ENCODE measurements around the gene CBY3. TPM values are rescaled to one million over a fixed set of nuclear protein-coding genes. Genes with fewer than 3 reads are reported as not detected.
"Not testable (repeated sequence)": the region's sequence is repeated elsewhere in the genome, so short reads cannot be mapped to it uniquely, and the experiment has no call there.

Gene CBY3
- total RNA-seq, 1 donor from 2014 or later = not detected

DNA sequence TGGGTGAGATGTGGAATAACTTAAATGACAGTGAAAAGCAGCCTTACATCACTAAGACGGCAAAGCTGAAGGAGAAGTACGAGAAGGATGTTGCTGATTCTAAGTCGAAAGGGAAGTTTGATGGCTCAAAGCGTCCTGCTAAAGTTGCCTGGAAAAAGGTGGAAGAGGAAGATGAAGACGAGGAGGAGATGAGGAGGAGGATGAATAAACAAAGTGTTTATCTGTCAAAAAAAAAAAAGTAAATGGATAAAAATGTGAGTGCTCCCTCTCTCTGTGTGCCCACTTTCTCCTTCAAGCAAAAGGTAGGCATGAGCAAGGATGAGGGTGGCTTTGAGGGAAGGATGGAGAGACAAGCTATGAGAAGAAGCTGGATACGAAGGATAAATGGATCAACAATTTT lies 13.7 kb upstream of the CBY3 start:
- TF ChIP-seq, protein P1, sequence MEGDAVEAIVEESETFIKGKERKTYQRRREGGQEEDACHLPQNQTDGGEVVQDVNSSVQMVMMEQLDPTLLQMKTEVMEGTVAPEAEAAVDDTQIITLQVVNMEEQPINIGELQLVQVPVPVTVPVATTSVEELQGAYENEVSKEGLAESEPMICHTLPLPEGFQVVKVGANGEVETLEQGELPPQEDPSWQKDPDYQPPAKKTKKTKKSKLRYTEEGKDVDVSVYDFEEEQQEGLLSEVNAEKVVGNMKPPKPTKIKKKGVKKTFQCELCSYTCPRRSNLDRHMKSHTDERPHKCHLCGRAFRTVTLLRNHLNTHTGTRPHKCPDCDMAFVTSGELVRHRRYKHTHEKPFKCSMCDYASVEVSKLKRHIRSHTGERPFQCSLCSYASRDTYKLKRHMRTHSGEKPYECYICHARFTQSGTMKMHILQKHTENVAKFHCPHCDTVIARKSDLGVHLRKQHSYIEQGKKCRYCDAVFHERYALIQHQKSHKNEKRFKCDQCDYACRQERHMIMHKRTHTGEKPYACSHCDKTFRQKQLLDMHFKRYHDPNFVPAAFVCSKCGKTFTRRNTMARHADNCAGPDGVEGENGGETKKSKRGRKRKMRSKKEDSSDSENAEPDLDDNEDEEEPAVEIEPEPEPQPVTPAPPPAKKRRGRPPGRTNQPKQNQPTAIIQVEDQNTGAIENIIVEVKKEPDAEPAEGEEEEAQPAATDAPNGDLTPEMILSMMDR (IDR thresholded peaks at IDR 0.05; ENCODE audit: partially characterized antibody, unreplicated experiment) = no peak
- H3K36me3 Mint-ChIP-seq (ENCODE audit: unreplicated experiment) = no peaks in the 10 kb centered on the region
- peaks cover 3% of the 10 kb centered on the region for H3K9me3 Mint-ChIP-seq (ENCODE audit: unreplicated experiment)
- no peak for DNase-seq
- no peaks in the 10 kb centered on the region for H3K4me1 Mint-ChIP-seq (ENCODE audit: low read depth, unreplicated experiment)
- H3K27ac Mint-ChIP-seq (ENCODE audit: unreplicated experiment) = no peak overlapping the region
- H3K27me3 Mint-ChIP-seq (ENCODE audit: unreplicated experiment) = peaks cover 4% of the 10 kb centered on the region
- H3K4me3 Mint-ChIP-seq (ENCODE audit: unreplicated experiment) = no peak overlapping the region

DNA sequence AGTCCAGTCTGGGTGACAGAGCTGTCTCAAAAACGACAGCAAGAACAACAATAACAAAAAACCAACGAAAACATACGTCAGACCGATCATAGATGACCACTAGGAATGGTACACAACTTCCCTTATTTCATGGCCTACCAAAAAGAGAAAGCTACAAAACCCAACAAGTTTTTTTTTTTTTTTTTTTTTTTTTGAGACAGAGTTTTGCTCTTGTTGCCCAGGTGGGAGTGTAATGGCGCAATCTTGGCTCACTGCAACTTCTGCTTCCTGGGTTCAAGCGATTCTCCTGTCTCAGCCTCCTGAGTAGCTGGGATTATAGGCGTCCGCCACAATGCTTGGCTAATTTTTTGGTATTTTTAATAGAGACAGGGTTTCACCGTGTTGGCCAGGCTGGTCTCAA lies 8.4 kb upstream of the CBY3 start:
- H3K4me1 Mint-ChIP-seq (ENCODE audit: low read depth, unreplicated experiment); H3K9me3 Mint-ChIP-seq (ENCODE audit: unreplicated experiment); DNase-seq: not testable (repeated sequence)

DNA sequence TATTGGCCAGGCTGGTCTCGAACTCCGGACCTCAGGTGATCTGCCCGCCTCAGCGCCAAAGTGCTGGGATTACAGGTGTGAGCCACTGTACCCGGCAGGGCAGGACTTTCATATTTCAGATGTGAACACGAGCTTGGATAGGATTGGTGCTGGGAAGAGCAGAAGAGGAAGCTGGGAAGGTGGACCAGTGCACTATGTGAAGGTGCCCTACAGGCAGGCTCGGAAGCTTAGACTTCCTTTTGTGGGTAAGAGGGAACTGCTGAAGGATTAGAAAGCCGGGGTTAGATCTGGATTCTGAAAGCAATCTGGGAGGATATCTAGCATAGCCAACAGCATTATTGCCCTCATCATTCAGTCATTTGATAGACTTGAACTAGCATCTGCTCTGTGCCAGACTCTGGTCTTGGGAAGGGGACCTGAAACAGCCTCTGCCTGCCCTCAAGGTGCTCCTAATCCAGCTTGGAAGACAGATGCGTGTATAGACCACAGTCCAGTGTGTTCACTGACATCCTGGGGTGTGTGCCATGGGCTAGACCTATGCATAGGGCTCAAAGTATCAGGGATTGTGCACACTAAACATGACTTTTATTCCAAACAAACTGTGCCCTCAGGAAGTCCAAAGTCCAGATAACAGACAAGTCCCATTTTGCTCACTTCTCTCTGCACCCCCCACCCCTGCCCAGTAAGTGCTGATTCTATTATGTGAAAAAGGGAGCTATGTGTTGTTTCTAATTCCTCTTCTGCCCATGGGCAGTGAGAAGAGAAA lies 637 bp downstream of the CBY3 start:
- Mint-ChIP-seq H3K9me3 (ENCODE audit: unreplicated experiment) (peaks cover 4% of the 10 kb centered on the region), H3K27me3 (ENCODE audit: unreplicated experiment) (peaks cover 3% of the 10 kb centered on the region), H3K36me3 (ENCODE audit: unreplicated experiment) (no peaks in the 10 kb centered on the region), H3K4me3 (ENCODE audit: unreplicated experiment) (no peak overlapping the region), H3K27ac (ENCODE audit: unreplicated experiment) (no peak overlapping the region), H3K4me1 (ENCODE audit: low read depth, unreplicated experiment) (no peaks in the 10 kb centered on the region)
- no peak for DNase-seq
- TF ChIP-seq, protein P1 (IDR thresholded peaks at IDR 0.05; ENCODE audit: partially characterized antibody, unreplicated experiment) = no peak

More for the DNA sequence above, 8.4 kb upstream of the CBY3 start:
- not testable (repeated sequence) for H3K27ac Mint-ChIP-seq (ENCODE audit: unreplicated experiment); H3K4me3 Mint-ChIP-seq (ENCODE audit: unreplicated experiment); H3K27me3 Mint-ChIP-seq (ENCODE audit: unreplicated experiment); H3K36me3 Mint-ChIP-seq (ENCODE audit: unreplicated experiment)

DNA sequence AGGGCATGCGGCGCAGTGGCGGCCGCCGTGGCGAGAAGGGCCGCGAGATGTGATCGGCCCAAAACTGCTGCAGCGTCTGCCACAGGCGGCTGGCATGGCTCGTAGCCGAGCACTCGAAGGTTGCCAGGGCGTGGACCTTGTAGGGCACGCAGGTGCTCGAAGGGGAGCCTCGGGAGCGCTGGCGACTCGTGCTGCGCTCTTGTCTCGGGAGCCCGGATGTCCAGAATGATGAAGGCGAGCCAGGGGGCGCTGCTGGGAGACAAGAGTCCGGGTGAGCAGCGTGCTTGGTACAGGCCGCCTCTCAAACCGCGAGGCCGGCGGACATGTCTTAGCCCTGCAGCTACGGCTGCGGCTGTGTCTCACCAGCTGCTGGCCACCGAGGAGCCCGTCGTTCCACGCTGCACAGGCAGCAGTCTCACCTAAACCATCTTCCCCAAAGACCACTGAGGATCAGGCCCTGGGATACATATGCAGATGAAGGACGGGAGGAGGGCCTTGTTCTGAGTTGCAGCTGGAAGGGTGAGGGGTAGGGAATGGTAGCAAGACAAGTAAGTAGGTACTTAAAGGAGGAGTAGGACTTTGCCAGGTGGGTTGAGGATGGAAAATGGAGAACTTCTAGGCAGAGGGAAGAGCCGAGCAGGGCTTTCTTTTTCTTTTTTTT lies 1.7 kb downstream of the CBY3 start:
- peak; percentile 82 for DNase-seq
- Mint-ChIP-seq H3K27me3 (ENCODE audit: unreplicated experiment) (peaks cover 3% of the 10 kb centered on the region), H3K9me3 (ENCODE audit: unreplicated experiment) (peaks cover 4% of the 10 kb centered on the region), H3K36me3 (ENCODE audit: unreplicated experiment) (no peaks in the 10 kb centered on the region), H3K27ac (ENCODE audit: unreplicated experiment) (peak overlapping the region; percentile 63), H3K4me1 (ENCODE audit: low read depth, unreplicated experiment) (no peaks in the 10 kb centered on the region), H3K4me3 (ENCODE audit: unreplicated experiment) (peak overlapping the region; percentile 92)
- TF ChIP-seq, protein P1 (IDR thresholded peaks at IDR 0.05; ENCODE audit: partially characterized antibody, unreplicated experiment) = no peak

DNA sequence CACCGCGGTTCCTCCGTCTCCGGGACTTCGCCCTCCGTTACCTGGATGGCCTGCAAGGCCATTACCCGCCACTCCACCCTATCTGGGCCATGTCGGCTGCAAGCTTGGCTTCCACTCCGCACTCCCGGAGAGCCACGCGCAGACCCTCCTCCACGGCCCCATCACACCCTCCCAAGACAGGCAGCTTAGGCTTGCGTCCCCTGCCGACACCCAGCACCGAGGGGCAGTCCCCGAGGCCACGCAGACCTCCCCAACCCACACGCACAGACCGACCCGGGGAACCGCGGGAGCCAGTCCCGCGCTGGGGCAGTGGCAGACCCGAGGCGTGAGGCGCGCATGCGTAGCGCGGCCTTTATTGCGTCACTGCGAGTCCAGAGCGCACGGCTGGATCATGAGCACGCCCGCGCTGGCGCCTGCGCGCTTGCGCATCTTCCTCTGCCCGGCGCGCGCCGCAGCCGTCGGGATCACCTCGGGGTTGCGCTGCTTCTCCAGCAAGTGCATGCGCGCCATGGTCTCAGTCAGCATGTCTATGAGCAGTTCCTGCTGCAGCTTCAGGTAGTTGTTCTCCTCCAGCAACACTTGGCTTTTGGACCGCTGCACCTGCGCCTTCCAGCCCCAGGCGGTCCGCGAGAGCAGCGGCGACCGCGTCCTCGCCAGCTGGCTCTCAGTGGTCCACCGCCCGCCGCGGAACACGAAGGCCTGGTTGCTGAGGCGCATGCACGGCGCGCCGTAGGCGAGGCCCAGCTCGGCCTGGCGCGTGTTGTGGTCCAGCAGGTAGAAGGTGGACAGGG lies 2.4 kb downstream of the CBY3 start:
- Mint-ChIP-seq H3K27ac (ENCODE audit: unreplicated experiment) (peak overlapping the region; percentile 96), H3K36me3 (ENCODE audit: unreplicated experiment) (no peaks in the 10 kb centered on the region), H3K27me3 (ENCODE audit: unreplicated experiment) (peaks cover 3% of the 10 kb centered on the region), H3K9me3 (ENCODE audit: unreplicated experiment) (peaks cover 4% of the 10 kb centered on the region), H3K4me1 (ENCODE audit: low read depth, unreplicated experiment) (no peaks in the 10 kb centered on the region), H3K4me3 (ENCODE audit: unreplicated experiment) (peak overlapping the region; percentile 92)
- peak; percentile 96 for DNase-seq
- TF ChIP-seq, protein P1 (IDR thresholded peaks at IDR 0.05; ENCODE audit: partially characterized antibody, unreplicated experiment) = peak; percentile 15

All from glutamatergic neuron (in vitro differentiated cells).